Measurements from ENCODE around the gene ECM1.

- TF ChIP-seq SPI1 (IDR thresholded peaks at IDR 0.05; ENCODE audit: borderline replicate concordance, low read depth) (no peak), POLR2AphosphoS5 (IDR thresholded peaks at IDR 0.05; ENCODE audit: low read depth) (no peak), GABPA (IDR thresholded peaks at IDR 0.05; ENCODE audit: low read depth) (no peak)
- TF ChIP-seq, protein P1, sequence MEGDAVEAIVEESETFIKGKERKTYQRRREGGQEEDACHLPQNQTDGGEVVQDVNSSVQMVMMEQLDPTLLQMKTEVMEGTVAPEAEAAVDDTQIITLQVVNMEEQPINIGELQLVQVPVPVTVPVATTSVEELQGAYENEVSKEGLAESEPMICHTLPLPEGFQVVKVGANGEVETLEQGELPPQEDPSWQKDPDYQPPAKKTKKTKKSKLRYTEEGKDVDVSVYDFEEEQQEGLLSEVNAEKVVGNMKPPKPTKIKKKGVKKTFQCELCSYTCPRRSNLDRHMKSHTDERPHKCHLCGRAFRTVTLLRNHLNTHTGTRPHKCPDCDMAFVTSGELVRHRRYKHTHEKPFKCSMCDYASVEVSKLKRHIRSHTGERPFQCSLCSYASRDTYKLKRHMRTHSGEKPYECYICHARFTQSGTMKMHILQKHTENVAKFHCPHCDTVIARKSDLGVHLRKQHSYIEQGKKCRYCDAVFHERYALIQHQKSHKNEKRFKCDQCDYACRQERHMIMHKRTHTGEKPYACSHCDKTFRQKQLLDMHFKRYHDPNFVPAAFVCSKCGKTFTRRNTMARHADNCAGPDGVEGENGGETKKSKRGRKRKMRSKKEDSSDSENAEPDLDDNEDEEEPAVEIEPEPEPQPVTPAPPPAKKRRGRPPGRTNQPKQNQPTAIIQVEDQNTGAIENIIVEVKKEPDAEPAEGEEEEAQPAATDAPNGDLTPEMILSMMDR (IDR thresholded peaks at IDR 0.05; ENCODE audit: insufficient read depth, low read length): no peak
- TF ChIP-seq, protein P2, sequence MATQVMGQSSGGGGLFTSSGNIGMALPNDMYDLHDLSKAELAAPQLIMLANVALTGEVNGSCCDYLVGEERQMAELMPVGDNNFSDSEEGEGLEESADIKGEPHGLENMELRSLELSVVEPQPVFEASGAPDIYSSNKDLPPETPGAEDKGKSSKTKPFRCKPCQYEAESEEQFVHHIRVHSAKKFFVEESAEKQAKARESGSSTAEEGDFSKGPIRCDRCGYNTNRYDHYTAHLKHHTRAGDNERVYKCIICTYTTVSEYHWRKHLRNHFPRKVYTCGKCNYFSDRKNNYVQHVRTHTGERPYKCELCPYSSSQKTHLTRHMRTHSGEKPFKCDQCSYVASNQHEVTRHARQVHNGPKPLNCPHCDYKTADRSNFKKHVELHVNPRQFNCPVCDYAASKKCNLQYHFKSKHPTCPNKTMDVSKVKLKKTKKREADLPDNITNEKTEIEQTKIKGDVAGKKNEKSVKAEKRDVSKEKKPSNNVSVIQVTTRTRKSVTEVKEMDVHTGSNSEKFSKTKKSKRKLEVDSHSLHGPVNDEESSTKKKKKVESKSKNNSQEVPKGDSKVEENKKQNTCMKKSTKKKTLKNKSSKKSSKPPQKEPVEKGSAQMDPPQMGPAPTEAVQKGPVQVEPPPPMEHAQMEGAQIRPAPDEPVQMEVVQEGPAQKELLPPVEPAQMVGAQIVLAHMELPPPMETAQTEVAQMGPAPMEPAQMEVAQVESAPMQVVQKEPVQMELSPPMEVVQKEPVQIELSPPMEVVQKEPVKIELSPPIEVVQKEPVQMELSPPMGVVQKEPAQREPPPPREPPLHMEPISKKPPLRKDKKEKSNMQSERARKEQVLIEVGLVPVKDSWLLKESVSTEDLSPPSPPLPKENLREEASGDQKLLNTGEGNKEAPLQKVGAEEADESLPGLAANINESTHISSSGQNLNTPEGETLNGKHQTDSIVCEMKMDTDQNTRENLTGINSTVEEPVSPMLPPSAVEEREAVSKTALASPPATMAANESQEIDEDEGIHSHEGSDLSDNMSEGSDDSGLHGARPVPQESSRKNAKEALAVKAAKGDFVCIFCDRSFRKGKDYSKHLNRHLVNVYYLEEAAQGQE (IDR thresholded peaks at IDR 0.05; ENCODE audit: insufficient replicate concordance, low read depth): no peak
Measured at GRCh38 chr1:150516616-150517015, 8.7 kb downstream of the ECM1 start.
